HG02798 (cell line): ENCODE data around the gene PRR12.

Experiments used
- ATAC-seq: cut with Tn5 transposase; IDR thresholded peaks from one replicate; pipeline ENCODE4 v1.9.1; 2021; ENCODE audit warnings: mild to moderate bottlenecking; ENCODE audit not compliant: unreplicated experiment, poor library complexity

The PRR12 gene, protein sequence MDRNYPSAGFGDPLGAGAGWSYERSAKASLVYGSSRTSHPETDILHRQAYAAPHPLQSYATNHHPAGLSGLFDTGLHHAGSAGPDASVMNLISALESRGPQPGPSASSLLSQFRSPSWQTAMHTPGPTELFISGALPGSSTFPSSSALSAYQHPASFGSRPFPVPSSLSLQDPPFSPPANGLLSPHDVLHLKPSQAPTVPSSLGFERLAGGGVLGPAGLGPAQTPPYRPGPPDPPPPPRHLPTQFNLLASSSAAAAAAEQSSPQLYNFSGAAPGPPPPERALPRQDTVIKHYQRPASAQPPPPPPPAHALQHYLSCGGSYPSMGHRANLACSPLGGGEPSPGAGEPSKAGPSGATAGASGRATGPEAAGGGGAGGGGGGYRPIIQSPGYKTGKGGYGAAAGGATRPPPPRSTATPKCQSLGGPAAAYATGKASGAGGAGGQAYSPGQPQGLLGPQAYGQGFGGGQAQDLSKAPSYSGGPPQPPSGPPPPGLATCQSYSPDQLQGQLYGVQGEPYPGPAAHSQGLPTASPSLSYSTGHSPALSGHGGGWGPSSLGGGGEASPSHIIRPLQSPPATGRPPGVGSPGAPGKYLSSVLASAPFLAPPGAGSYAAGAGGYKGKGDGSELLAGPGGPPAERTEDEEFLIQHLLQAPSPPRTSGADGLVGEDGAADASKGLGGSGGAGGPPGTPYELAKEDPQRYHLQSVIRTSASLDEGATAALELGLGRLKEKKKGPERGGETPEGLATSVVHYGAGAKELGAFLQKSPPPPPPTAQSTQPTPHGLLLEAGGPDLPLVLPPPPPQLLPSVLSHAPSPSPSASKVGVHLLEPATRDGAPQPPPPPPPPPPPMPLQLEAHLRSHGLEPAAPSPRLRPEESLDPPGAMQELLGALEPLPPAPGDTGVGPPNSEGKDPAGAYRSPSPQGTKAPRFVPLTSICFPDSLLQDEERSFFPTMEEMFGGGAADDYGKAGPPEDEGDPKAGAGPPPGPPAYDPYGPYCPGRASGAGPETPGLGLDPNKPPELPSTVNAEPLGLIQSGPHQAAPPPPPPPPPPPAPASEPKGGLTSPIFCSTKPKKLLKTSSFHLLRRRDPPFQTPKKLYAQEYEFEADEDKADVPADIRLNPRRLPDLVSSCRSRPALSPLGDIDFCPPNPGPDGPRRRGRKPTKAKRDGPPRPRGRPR (N-terminal part only)

DNA sequence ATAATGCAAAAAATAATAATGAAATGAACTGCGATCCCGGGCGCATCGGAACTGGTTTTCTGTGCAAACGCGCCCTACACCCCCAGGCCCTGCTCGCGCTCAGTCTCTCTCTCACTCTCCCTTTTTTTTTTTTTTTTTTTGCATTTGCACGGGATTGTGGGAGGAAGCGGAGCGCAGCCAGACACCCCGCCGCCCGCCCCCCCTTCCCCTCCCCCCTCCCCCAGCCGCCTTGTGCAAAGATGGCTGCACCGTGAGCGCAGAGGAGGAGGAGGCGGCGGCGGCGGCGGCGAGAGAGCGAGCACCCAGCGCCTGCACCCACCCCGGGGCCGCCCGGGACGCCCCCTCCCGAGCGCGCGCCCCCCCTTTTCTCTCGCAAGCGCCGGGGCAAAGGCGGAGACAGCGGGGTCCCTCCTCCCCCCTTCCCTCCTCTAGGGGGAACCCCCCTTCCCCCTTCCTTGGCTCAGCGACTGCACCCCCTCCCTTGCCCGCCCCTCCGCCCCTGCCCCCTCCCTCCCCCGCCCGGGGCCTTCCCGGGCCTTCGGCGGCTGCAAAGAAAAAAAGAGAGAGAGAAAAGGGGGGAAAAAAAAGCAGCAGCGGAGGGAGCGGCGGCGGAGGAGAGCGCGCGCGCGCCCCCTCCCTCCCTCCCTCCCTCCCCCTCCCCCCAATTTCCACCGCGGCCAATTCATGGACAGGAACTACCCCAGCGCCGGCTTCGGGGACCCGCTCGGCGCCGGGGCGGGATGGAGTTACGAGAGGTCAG is at the start of gene PRR12:
Gene PRR12 (plus strand): TSS at position 212 of the 760 bp plus-strand sequence. CDS start 473 bp downstream, at position 685.
- ATAC-seq: no peak

DNA sequence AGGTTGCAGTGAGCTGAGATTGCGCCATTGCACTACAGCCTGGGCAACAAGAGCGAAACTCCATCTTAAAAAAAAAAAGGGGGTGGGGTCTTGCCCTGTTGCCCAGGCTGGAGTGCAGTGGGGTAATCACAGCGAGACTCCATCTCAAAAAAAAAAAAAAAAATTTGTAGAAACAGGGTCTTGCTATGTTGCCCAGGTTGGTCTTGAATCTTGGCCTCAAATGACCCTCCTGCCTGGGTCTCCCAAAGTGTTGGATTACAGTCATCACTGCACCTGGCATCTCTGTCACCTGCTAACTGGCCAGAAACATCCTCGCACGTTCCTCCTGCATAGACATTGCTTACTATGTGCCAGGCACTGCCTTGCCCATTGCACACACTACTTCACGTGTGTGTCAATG is 49.1 kb upstream of the PRR12 start:
- no peak for ATAC-seq

DNA sequence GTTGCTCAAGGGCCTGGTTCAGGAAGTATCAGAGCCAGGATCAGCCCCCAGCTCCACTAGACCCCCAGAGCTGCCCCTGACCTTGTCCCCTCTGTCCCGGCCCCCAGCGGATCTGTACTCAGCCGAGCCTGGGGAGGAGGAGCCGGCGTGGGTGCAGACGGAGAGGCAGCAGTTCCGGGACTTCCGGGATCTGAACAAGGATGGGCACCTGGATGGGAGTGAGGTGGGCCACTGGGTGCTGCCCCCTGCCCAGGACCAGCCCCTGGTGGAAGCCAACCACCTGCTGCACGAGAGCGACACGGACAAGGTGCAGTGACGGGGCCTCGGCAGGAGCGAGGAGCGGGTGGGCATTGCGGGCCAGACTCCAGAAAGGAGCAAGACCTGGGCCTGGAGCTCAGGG is 48.5 kb upstream of the PRR12 start:
- ATAC-seq: no peak

DNA sequence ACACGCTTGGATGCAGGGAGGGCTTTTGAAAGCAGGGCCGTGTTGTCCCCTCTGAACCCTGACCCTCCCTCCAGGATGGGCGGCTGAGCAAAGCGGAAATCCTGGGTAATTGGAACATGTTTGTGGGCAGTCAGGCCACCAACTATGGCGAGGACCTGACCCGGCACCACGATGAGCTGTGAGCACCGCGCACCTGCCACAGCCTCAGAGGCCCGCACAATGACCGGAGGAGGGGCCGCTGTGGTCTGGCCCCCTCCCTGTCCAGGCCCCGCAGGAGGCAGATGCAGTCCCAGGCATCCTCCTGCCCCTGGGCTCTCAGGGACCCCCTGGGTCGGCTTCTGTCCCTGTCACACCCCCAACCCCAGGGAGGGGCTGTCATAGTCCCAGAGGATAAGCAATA is 48.0 kb upstream of the PRR12 start:
- no peak for ATAC-seq

DNA sequence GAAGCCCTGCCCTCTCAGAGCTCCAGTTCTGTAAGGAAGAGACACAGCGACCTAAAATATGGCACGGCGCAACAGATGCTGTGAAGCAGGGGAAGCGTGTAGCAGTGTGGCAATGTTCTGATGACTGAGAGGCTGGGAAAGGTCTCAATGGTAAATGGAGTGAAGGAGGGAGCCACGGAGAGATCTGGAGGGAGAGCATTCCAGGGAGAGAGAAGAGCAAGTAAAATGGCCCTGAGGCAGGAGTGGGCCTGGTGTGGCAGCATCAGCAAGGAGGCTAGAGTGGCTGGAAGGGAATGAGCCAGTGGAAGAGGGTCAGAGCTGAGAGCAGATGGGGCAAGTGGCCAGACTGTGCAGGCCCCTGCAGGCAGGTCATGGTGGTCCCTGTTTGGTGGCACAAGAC is 46.8 kb upstream of the PRR12 start:
- no peak for ATAC-seq

DNA sequence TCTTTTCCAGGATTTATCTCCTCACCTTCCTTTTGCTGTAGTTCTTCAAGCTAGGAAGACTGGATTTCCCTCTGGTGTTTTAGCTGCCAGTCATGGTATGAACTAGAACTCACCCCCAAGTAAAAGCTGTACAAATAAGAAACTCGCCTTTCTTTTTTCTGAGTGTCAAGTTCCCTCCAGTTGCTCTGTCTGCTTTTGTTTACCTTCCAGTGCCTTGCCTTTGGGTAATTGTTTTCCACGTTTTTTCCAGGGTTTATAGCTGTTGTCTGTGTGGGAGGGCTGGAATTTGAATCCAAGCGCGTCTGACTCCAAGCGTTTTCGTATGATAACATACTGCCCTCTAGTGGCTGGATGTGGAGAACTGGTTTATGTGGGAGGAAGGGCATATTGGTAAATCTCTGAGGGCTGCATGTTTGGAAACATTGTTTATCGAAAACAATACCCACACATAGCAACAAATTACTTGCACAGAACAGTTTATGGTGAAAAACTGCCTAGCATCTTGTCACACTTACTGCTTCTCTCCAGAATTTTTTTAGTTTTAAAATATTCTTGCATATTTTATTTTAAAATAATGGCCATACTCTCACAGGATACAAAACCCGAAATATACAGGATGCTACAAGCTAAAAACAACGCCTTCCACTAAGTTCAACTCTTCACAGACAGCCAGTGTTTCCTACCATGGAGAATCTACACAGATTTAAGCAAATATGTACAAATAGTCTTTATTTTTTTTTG is 44.0 kb upstream of the PRR12 start:
- ATAC-seq: no peak

DNA sequence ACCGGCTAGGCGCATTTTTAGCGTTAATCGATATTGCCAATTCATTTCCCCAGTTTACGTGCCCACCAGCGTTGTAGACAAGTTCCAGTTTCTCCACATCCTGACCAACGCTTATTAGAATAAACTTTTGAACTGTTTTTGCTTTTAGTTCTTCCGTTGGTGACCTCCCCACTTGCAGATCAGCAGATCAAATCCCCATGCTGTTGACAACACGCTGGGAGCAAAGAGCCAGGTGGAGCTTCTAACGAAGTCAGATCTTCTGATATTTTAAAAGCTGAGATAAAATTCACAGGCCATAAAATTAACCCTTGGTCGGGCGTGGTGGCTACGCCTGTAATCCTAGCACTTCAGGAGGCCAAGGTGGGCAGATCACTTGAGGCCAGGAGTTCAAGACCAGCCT is 41.9 kb upstream of the PRR12 start:
- no peak for ATAC-seq

DNA sequence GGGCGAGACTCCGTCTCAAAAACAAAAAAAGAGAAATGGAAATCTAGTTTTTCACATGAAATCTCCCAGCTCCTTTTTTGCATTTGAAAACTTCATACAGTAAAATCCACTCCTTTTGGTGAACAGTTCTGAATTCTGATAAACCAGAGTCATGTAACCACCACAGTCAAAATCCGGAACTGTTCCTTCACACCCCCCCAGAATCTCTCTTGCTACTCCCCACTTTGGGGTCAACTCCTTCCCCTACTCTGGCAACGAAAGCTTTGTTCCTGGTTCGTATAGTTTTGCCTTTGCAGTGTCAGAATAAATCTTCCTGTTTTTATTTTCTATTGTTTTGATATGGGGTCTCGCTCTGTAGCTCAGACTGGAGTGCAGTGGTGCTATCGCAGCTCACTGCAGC is 39.5 kb upstream of the PRR12 start:
- ATAC-seq: no peak

DNA sequence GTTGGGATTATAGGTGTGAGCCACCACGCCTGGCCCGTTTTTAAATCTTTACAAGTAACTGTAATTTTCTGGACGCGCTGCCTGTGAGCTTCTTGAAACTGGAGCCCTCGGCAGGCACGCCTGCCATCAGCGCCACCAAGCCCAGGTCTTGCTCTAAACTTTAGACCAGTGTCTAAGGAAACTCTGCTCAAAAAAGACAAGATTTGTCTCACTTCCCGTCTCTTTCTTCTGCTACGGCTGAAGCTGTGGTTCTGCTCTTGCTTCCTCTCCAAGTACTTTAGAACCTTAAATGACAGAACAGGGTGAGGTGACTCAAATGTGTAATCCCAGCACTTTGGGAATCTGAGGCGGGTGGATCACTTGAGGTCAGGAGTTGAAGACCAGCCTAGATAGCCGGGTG is 38.2 kb upstream of the PRR12 start:
- no peak for ATAC-seq

DNA sequence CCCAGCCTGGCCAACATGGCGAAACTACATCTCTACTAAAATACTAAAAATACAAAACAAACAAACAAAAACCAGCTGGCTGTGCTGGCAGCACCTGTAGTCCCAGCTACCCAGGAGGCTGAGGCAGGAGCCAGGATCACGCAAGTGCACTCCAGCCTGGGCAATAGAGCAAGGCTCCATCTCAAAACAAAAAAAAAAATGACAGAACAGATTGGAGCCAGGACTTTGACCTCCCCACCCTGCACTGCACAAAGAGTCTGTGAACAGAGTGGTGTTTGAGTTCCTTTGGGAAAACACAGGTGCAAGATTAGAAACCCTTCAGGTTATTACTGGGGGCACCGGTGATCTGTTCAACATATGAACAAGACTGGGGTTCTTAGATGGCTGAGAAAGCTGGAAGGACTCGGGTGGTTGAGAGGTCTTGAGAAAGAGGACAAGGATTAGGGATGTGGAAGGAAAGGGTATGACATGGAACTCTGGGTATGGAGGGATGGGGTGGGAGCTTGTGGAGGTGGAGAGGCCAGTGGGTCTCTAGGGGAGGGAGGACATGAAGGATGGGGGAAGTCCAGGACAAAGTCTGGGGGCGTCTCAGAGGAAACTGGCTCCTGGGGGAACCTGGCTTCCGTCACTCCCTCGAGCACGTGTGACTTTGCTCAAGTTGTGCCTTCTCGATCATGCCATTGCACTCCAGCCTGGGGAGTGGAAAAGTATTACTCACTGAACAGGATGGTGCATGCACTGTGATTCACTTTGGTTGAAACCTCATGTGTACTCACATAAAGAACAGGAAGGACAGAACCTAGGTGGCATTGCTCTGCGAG is 37.3 kb upstream of the PRR12 start:
- ATAC-seq: no peak

DNA sequence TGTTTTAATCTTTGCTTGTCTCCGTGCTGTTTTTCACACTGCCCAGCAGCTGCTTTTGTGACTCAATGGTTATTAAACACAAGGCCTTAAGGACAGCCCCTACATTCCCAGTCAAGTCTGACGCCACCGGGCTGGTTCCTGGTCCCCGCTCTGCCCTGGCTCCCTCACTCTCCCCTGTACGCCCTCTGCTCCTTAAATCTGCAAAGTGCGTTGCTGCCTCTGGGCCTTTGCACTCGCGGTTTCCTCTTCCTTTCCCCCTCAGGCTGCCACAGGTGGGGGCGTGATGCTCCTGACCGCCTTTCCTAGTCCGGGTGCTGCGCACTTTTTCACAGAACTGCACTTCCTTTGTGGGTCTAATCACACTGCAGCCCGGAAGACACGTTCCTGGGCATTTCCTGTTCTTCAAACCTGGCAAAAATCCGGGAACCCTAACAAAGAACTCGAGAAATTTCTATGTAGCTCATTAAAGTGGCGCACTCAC is 36.2 kb upstream of the PRR12 start:
- ATAC-seq: no peak

DNA sequence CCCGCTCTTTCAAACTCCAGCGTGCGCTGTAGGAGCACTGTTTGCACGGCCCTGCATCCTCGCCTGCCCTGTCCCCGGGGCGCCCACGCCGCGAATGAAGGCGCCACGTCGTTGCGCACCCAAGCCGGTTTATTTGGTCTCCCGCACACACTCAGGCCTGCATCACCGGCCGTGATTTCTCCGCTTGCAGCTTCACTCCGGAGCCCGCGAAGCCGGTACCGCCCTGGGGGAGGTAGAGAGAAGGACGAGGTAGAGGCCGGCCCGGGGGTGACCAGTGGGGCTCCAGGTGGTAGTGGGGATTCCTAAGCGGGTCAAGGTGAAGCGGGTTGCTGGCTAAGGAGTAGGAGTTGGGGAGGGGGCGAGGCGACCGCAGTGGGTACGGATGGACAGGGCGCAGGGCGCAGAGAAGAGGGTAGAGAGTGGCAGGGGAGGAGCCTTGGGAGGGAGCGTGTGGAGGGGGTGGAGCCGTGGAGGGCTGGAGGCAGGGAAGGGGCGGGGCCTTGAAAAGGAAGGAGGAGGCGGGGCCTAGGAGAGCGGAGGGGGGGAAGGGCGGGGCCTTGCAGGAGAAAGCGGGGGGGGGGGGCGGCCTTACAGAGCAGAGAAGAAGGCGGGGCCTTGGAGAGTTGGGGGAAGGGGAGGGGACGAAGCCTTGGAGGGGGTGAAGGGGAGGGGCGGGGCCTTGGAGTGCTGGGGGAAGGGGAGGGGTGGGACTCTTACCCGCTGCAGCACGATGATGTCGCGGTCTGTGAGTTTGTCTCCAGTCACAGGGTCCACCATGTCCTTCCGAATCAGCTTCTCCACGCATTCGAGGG is 35.2 kb upstream of the PRR12 start:
- no peak for ATAC-seq

DNA sequence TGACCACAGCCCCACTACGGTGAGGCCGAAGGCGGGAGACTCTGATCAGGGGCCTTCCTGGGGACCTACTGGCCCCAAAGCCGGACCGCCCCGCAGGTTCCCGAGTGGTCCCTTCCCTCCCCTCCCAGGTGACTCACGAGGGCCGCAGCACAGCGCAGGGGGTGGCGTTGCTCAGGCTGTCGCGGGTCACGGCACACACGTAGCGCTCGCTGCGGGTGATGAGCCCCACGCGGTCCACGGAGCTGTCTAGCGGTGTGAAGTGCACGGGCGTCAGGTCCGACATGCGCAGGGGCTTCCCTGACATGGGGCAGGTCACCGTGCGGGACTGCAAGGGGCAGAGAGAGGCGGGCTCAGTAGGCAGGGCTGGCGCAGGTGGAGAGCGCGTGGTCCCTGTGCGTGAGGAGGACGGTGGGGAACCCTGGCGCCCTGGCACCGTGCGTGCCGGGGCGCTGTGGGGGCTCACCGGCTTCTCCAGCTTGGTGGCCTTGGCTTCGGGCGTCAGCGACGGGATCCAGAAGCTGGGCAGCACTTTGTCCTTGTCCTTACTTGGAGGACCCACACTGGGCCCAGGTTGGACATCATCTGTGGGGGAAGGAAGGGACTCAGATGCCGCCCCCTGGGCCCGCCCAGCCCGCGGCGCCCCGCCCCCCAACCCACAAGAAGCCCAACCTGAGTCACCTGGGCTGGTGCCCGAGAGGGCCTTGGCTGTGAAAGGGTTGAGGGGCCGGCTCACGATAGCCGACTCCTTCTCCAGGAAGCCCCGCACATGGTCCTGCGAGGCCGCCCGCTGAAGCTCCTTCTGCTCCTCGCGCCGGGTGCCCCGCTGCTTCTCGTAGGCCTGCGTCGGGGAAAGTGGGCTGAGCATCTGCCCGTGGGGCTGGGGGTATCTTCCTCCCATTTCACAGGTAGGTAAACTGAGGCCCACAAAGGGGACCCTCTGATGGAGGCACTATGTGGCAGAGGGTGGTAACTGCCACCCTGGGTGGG is 34.3 kb upstream of the PRR12 start:
- no peak for ATAC-seq

DNA sequence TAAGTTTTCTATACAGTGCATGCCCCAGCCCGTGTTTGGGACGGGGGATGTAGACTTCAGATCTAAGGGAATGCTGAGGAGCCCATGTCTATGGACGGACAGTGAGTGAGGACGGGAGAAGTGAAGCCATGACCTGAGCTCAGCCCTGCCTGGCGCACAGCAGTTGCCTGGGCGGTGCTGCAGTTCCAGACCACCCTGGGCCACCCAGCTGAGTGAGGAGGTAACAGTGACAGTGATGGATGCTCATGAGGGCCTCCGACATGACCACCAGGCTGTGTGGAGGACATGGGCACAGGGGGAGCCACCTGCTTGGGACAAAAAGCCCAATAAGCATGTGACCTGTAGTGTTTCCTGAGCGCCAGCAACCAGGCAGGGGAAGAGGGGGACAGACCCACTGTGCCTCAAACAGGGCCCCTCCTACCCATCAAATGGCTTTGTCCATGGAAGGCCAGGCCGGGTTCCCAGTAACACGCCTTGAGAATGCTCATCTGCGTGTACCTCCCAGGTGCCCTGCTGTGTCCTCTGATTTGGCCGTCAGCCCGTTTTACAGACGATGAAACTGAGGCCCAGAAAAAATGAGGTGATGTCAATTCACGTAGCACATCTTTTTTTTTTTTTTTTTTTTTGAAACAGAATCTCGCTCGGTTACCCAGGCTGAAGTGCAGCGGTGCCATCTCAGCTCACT is 33.2 kb upstream of the PRR12 start:
- ATAC-seq: no peak

DNA sequence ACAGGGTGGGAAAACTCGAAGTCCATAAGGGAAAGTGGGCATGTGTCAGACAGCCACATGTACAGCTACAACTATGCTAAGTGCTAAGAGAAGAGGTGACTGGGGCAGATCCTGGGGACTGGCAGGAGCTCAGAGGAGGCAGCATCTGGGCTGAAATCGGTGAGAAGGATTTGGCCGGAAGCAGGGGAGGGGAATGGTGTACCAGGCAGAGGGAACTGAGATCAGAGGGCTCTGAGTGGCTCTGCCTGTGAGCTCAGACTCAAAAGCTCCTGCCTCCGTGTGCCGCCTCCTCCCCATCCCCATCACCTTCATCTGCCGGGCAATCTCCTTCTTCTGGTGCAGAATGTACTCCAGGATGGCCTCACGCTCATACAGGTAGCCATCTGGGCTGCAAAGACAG is 32.4 kb upstream of the PRR12 start:
- no peak for ATAC-seq

DNA sequence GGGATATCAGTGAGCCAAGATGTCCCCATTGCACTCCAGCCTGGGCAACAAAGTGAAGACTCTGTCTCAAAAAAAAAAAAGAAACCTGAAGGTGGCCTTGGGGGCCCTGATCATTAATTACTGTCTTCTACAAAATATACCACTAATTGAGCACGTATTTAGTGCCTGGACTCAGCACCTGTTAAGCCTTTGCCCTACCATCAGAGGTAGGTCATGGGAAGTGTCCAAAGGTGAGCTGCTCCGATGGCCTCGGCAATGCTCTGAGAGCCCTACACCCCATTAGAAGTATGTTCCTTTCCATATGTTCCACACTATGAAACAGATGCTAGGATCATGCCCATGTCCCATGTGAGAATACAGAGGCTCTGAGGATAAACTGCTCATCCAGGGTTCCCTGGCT is 31.5 kb upstream of the PRR12 start:
- no peak for ATAC-seq
